ENCODE results near the gene ARAF. TPM values are rescaled to one million over a fixed set of nuclear protein-coding genes. Genes with fewer than 3 reads are reported as not detected.

Gene ARAF
- total and polyA plus RNA-seq, 2 of the 13 experiments (the other 11 are each of a cell fraction or from before 2014, with no cell fraction given) = 18.0 to 33.1 TPM

GRCh38 chrX:47560934-47561658, at the start of gene ARAF (continued):
- TF ChIP-seq POLR2G (IDR thresholded peaks at IDR 0.05; ENCODE audit: low read depth, low read length) (peak; percentile 87), ZNF574 (CRISPR knock-in tag; IDR thresholded peaks at IDR 0.05) (0 out of 2 replicates have a peak, but pooled peaks have one; percentile 54), KLF12 (CRISPR knock-in tag; IDR thresholded peaks at IDR 0.05; ENCODE audit: borderline replicate concordance) (peak; percentile 23; the same call in 1 of the 2 replicates), PBX3 (CRISPR knock-in tag; IDR thresholded peaks at IDR 0.05; ENCODE audit: borderline replicate concordance) (no peak), PCBP1 (IDR thresholded peaks at IDR 0.05; ENCODE audit: borderline replicate concordance, low read depth, low read length) (0 out of 2 replicates have a peak, but pooled peaks have one; percentile 81), FOXK1 (CRISPR knock-in tag; IDR thresholded peaks at IDR 0.05; ENCODE audit: borderline replicate concordance, low read depth) (peak; percentile 37; the same call in 1 of the 2 replicates), ZNF160 (CRISPR knock-in tag; IDR thresholded peaks at IDR 0.05) (no peak), RNF2 (conservative IDR thresholded peaks at IDR 0.05; ENCODE audit: low read depth) (no peak), TGIF2 (CRISPR knock-in tag; IDR thresholded peaks at IDR 0.05) (peak; percentile 55; the same call in 1 of the 2 replicates), XBP1 (CRISPR knock-in tag; IDR thresholded peaks at IDR 0.05) (no peak), KMT2B (CRISPR knock-in tag; IDR thresholded peaks at IDR 0.05) (peak; percentile 82), PHF8 (CRISPR knock-in tag; IDR thresholded peaks at IDR 0.05) (peak; percentile 82), ZNF878 (CRISPR knock-in tag; IDR thresholded peaks at IDR 0.05) (no peak), ZNF761 (CRISPR knock-in tag; conservative IDR thresholded peaks at IDR 0.05) (no peak), KMT2A (CRISPR knock-in tag; IDR thresholded peaks at IDR 0.05) (0 out of 2 replicates have a peak, but pooled peaks have one; percentile 24), SIN3A (IDR thresholded peaks at IDR 0.05; ENCODE audit: borderline replicate concordance, low read depth, low read length) (peak; percentile 49; the same call in 1 of the 2 replicates), ZNF792 (CRISPR knock-in tag; IDR thresholded peaks at IDR 0.05) (no peak), U2AF2 (IDR thresholded peaks at IDR 0.05; ENCODE audit: low read depth, low read length) (no peak), FOSL2 (CRISPR knock-in tag; IDR thresholded peaks at IDR 0.05) (0 out of 2 replicates have a peak, but pooled peaks have one; percentile 5), ZNF282 (IDR thresholded peaks at IDR 0.05; ENCODE audit: partially characterized antibody) (no peak), SPEN (CRISPR knock-in tag; IDR thresholded peaks at IDR 0.05; ENCODE audit: low read depth) (peak; percentile 61; the same call in 1 of the 2 replicates), KAT7 (CRISPR knock-in tag; IDR thresholded peaks at IDR 0.05; ENCODE audit: borderline replicate concordance) (no peak), U2AF1 (optimal IDR thresholded peaks at IDR 0.05; ENCODE audit: low read depth, low read length) (no peak), MED13 (CRISPR knock-in tag; IDR thresholded peaks at IDR 0.05) (no peak)
- TF ChIP-seq, protein P1, sequence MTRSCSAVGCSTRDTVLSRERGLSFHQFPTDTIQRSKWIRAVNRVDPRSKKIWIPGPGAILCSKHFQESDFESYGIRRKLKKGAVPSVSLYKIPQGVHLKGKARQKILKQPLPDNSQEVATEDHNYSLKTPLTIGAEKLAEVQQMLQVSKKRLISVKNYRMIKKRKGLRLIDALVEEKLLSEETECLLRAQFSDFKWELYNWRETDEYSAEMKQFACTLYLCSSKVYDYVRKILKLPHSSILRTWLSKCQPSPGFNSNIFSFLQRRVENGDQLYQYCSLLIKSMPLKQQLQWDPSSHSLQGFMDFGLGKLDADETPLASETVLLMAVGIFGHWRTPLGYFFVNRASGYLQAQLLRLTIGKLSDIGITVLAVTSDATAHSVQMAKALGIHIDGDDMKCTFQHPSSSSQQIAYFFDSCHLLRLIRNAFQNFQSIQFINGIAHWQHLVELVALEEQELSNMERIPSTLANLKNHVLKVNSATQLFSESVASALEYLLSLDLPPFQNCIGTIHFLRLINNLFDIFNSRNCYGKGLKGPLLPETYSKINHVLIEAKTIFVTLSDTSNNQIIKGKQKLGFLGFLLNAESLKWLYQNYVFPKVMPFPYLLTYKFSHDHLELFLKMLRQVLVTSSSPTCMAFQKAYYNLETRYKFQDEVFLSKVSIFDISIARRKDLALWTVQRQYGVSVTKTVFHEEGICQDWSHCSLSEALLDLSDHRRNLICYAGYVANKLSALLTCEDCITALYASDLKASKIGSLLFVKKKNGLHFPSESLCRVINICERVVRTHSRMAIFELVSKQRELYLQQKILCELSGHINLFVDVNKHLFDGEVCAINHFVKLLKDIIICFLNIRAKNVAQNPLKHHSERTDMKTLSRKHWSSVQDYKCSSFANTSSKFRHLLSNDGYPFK (CRISPR knock-in tag; IDR thresholded peaks at IDR 0.05; ENCODE audit: borderline replicate concordance) = peak; percentile 85; the same call in 1 of the 2 replicates
